Measurements from ENCODE around the gene MRM2. TPM values are rescaled to one million over a fixed set of nuclear protein-coding genes. Genes with fewer than 3 reads are reported as not detected.

MRM2 gene
- total RNA-seq, 1 donor from 2014 or later: 16.7 TPM

DNA sequence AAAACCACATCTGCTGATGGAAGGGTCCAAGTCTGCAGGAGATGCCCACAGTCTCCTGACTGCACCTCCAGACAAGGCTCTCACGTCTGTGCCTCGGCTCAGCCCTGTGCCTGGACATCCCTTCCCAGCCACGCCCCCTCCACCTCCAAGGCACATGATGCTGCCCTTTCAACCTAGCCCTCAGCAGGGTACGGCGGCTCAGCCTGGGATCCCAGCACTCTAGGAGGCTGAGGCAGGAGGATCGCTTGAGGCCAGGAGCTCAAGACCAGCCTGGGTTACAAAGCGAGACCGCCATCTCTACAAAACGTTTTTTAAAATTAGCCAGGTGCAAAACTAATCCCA lies 23.6 kb downstream of the MRM2 start:
- Histone ChIP-seq H3K27ac (ENCODE audit: low read depth, low read length) (no peak overlapping the region), H3K9ac (ENCODE audit: low read depth in 1 of 3, low read length in 3 of 3) (no peak overlapping the region), H3K4me1 (ENCODE audit: control insufficient read depth in 3 of 3, insufficient read depth in 3 of 3, low read length in 3 of 3) (peaks cover 0 to 10% (median 3%) of the 10 kb centered on the region in 3 donors), H3K36me3 (ENCODE audit: control insufficient read depth in 3 of 3, insufficient read depth in 3 of 3, low read length in 3 of 3) (peaks cover 55 to 62% (median 56%) of the 10 kb centered on the region in 3 donors), H3K9me3 (ENCODE audit: control insufficient read depth in 3 of 3, low read length in 3 of 3) (no peaks in the 10 kb centered on the region), H3K27me3 (ENCODE audit: control insufficient read depth in 3 of 3, insufficient read depth in 3 of 3, low read length in 3 of 3) (no peaks in the 10 kb centered on the region), H3K4me3 (ENCODE audit: low read length in 3 of 3) (no peak overlapping the region)

DNA sequence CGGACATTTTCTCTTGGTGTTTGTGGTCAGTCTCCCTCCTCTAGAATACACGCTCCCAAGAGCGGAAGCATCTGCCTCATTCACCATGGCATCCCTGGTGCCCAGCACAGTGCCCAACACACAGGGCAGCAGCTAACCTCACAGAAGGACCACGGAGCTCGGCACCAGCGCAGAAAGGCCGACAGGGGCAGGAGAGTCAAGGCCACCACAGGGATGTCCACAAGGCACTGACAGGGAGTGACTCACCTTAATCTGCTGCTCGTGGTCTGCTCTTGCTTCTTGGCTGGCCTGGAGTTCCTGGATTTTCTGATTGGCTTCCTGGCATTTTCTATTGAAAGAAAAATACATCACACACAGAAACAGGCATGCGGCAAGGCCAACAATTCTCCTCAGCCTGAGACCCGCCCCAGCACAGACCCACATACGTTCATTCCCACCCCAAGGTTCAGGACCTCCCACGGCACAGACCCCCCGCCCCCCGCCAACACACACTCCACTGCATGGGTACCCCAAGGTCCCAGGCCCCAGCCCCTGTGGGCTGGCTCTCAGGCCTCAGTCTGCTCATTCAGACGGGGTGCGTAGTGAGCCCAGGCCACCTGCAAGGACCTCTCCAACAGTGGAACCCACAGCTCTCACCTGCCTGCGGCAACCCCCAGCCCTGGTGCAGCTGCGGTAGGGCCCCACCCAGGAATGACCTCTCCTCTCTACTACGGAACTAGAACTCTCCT lies 24.1 kb downstream of the MRM2 start:
- Histone ChIP-seq H3K27me3 (ENCODE audit: control insufficient read depth in 3 of 3, insufficient read depth in 3 of 3, low read length in 3 of 3) (no peaks in the 10 kb centered on the region), H3K9ac (ENCODE audit: low read depth in 1 of 3, low read length in 3 of 3) (no peak overlapping the region), H3K9me3 (ENCODE audit: control insufficient read depth in 3 of 3, low read length in 3 of 3) (no peaks in the 10 kb centered on the region), H3K27ac (ENCODE audit: low read depth, low read length) (no peak overlapping the region), H3K4me3 (ENCODE audit: low read length in 3 of 3) (no peak overlapping the region), H3K4me1 (ENCODE audit: control insufficient read depth in 3 of 3, insufficient read depth in 3 of 3, low read length in 3 of 3) (peaks cover 0 to 5% (median 3%) of the 10 kb centered on the region in 3 donors), H3K36me3 (ENCODE audit: control insufficient read depth in 3 of 3, insufficient read depth in 3 of 3, low read length in 3 of 3) (peaks cover 57 to 63% (median 61%) of the 10 kb centered on the region in 3 donors)

DNA sequence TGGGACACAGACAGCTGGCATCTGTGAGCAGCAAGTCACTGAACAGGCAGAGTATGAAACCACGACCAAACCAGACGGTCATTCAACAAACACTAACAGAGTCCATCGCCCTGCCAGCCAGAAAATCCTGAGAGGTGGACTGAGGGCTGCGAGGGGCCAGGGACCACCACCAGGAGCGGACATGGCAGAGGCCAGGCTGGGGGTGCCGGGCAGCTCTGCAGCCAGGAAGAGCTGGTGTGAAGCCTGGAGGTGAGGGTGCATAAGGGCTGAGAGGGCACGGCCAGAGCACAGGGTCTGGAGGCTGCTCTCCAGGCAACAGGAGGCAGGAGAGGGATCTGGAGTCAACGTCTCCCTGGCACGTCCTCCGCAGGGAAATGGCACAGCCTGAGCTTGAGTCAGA lies 24.8 kb downstream of the MRM2 start:
- Histone ChIP-seq H3K27me3 (ENCODE audit: control insufficient read depth in 3 of 3, insufficient read depth in 3 of 3, low read length in 3 of 3) (no peaks in the 10 kb centered on the region), H3K36me3 (ENCODE audit: control insufficient read depth in 3 of 3, insufficient read depth in 3 of 3, low read length in 3 of 3) (peaks cover 59 to 65% (median 62%) of the 10 kb centered on the region in 3 donors), H3K4me3 (ENCODE audit: low read length in 3 of 3) (no peak overlapping the region), H3K9ac (ENCODE audit: low read depth in 1 of 3, low read length in 3 of 3) (no peak overlapping the region), H3K27ac (ENCODE audit: low read depth, low read length) (no peak overlapping the region), H3K4me1 (ENCODE audit: control insufficient read depth in 3 of 3, insufficient read depth in 3 of 3, low read length in 3 of 3) (peaks cover 0 to 3% (median 3%) of the 10 kb centered on the region in 3 donors), H3K9me3 (ENCODE audit: control insufficient read depth in 3 of 3, low read length in 3 of 3) (no peaks in the 10 kb centered on the region)

- Histone ChIP-seq H3K4me3 (ENCODE audit: low read length in 3 of 3) (no peak overlapping the region), H3K9me3 (ENCODE audit: control insufficient read depth in 3 of 3, low read length in 3 of 3) (no peaks in the 10 kb centered on the region), H3K36me3 (ENCODE audit: control insufficient read depth in 3 of 3, insufficient read depth in 3 of 3, low read length in 3 of 3) (peaks cover 59 to 66% (median 64%) of the 10 kb centered on the region in 3 donors), H3K27ac (ENCODE audit: low read depth, low read length) (no peak overlapping the region), H3K4me1 (ENCODE audit: control insufficient read depth in 3 of 3, insufficient read depth in 3 of 3, low read length in 3 of 3) (peaks cover 0 to 3% (median 3%) of the 10 kb centered on the region in 3 donors), H3K27me3 (ENCODE audit: control insufficient read depth in 3 of 3, insufficient read depth in 3 of 3, low read length in 3 of 3) (no peaks in the 10 kb centered on the region), H3K9ac (ENCODE audit: low read depth in 1 of 3, low read length in 3 of 3) (no peak overlapping the region)
Observed at GRCh38 chr7:2215851-2216250, 26.2 kb downstream of the MRM2 start.

- H3K4me3 ChIP-seq (ENCODE audit: low read length in 3 of 3): no peak overlapping the region
- peaks cover 57 to 59% (median 58%) of the 10 kb centered on the region in 3 donors for H3K36me3 ChIP-seq (ENCODE audit: control insufficient read depth in 3 of 3, insufficient read depth in 3 of 3, low read length in 3 of 3)
- H3K27ac ChIP-seq (ENCODE audit: low read depth, low read length): no peak overlapping the region
- H3K27me3 ChIP-seq (ENCODE audit: control insufficient read depth in 3 of 3, insufficient read depth in 3 of 3, low read length in 3 of 3): no peaks in the 10 kb centered on the region
- no peak overlapping the region for H3K9ac ChIP-seq (ENCODE audit: low read depth in 1 of 3, low read length in 3 of 3)
- H3K4me1 ChIP-seq (ENCODE audit: control insufficient read depth in 3 of 3, insufficient read depth in 3 of 3, low read length in 3 of 3): peaks cover 2 to 3% (median 3%) of the 10 kb centered on the region in 3 donors
- H3K9me3 ChIP-seq (ENCODE audit: control insufficient read depth in 3 of 3, low read length in 3 of 3): no peaks in the 10 kb centered on the region
Observed at GRCh38 chr7:2214636-2215035, 27.4 kb downstream of the MRM2 start.

DNA sequence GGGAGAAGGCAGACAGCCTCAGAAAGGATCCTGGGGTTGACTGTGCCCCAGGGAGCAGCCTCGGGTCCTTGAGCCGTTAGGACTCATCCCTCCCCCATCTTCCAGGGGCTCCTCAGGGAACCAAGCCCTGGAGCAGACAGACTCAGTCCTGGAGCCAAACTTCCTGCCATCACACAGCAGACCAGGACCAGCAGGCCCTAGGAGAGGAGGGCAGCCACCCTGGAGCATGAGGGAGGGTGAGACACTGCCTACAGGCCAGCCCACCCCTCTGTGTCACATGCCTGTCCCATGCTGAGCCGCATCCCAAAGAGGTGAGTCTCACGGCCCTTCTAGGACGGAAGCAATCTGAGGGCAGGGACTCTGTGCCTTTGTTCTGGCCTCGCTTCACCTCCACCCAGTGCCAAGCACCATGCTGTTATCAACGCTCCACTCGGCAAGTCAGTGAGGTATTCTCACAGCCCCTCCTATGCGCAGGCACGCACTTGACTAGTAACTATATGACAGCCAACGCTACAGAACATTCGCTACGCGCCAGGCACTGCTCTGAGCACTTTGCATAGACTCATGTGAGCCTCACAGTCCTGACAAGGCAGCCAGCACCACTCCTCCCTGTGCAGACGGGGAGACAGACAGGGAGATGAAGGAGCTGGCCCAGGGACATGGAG lies 28.3 kb downstream of the MRM2 start:
- no peaks in the 10 kb centered on the region for H3K9me3 ChIP-seq (ENCODE audit: control insufficient read depth in 3 of 3, low read length in 3 of 3)
- peaks cover 59 to 60% (median 59%) of the 10 kb centered on the region in 3 donors for H3K36me3 ChIP-seq (ENCODE audit: control insufficient read depth in 3 of 3, insufficient read depth in 3 of 3, low read length in 3 of 3)
- no peak overlapping the region for H3K9ac ChIP-seq (ENCODE audit: low read depth in 1 of 3, low read length in 3 of 3)
- no peaks in the 10 kb centered on the region for H3K27me3 ChIP-seq (ENCODE audit: control insufficient read depth in 3 of 3, insufficient read depth in 3 of 3, low read length in 3 of 3)
- H3K4me3 ChIP-seq (ENCODE audit: low read length in 3 of 3): no peak overlapping the region
- H3K4me1 ChIP-seq (ENCODE audit: control insufficient read depth in 3 of 3, insufficient read depth in 3 of 3, low read length in 3 of 3): peaks cover 3 to 7% (median 7%) of the 10 kb centered on the region in 3 donors
- H3K27ac ChIP-seq (ENCODE audit: low read depth, low read length): no peak overlapping the region

- no peak overlapping the region for H3K27ac ChIP-seq (ENCODE audit: low read depth, low read length)
- peaks cover 58 to 63% (median 60%) of the 10 kb centered on the region in 3 donors for H3K36me3 ChIP-seq (ENCODE audit: control insufficient read depth in 3 of 3, insufficient read depth in 3 of 3, low read length in 3 of 3)
Observed at GRCh38 chr7:2212906-2213305, 29.1 kb downstream of the MRM2 start.

GRCh38 chr7:2211926-2212325 lies 30.1 kb downstream of the MRM2 start:
- no peaks in the 10 kb centered on the region for H3K27me3 ChIP-seq (ENCODE audit: control insufficient read depth in 3 of 3, insufficient read depth in 3 of 3, low read length in 3 of 3)
- no peak overlapping the region for H3K4me3 ChIP-seq (ENCODE audit: low read length in 3 of 3)
- H3K9me3 ChIP-seq (ENCODE audit: control insufficient read depth in 3 of 3, low read length in 3 of 3): no peaks in the 10 kb centered on the region
- no peak overlapping the region for H3K27ac ChIP-seq (ENCODE audit: low read depth, low read length)
- peaks cover 3 to 7% (median 7%) of the 10 kb centered on the region in 3 donors for H3K4me1 ChIP-seq (ENCODE audit: control insufficient read depth in 3 of 3, insufficient read depth in 3 of 3, low read length in 3 of 3)
- H3K9ac ChIP-seq (ENCODE audit: low read depth in 1 of 3, low read length in 3 of 3): no peak overlapping the region
- H3K36me3 ChIP-seq (ENCODE audit: control insufficient read depth in 3 of 3, insufficient read depth in 3 of 3, low read length in 3 of 3): peaks cover 53 to 59% (median 56%) of the 10 kb centered on the region in 3 donors

More at GRCh38 chr7:2212906-2213305, 29.1 kb downstream of the MRM2 start:
- no peaks in the 10 kb centered on the region for H3K27me3 ChIP-seq (ENCODE audit: control insufficient read depth in 3 of 3, insufficient read depth in 3 of 3, low read length in 3 of 3)
- no peak overlapping the region for H3K4me3 ChIP-seq (ENCODE audit: low read length in 3 of 3)
- no peaks in the 10 kb centered on the region for H3K9me3 ChIP-seq (ENCODE audit: control insufficient read depth in 3 of 3, low read length in 3 of 3)
- H3K4me1 ChIP-seq (ENCODE audit: control insufficient read depth in 3 of 3, insufficient read depth in 3 of 3, low read length in 3 of 3): peaks cover 3 to 7% (median 7%) of the 10 kb centered on the region in 3 donors
- no peak overlapping the region for H3K9ac ChIP-seq (ENCODE audit: low read depth in 1 of 3, low read length in 3 of 3)

DNA sequence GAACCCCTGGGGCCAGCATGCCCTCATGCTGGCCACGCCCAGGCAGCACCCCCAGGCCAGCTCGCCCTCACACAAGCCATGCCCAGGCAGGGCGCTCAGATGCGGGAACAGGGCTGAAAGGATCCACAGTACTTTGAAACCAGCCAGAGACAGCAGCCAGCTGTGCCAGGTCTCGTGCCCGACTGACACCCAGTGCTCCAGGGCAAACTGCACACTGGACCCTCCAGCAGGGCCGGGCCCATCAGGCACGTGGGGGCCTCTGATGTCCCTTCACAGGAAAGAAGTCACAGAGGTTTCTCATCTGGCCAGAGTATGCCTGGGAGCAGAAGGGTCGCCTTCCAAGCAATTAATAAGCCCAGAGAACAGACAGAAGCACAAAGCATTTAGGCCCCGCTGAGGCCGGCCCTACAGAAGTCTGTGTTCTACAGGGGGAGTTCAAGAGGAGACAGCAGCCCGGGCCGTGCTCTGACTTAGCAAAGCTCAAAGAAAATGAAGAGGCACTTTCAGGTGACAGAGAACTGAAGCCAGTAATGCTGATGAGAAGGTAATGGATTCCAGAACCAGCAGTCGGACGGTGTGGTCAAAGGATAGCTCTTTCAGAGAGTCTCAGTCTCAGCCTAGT lies 30.6 kb downstream of the MRM2 start:
- Histone ChIP-seq H3K4me1 (ENCODE audit: control insufficient read depth in 3 of 3, insufficient read depth in 3 of 3, low read length in 3 of 3) (peaks cover 3 to 7% (median 7%) of the 10 kb centered on the region in 3 donors), H3K27me3 (ENCODE audit: control insufficient read depth in 3 of 3, insufficient read depth in 3 of 3, low read length in 3 of 3) (no peaks in the 10 kb centered on the region), H3K36me3 (ENCODE audit: control insufficient read depth in 3 of 3, insufficient read depth in 3 of 3, low read length in 3 of 3) (peaks cover 49 to 55% (median 51%) of the 10 kb centered on the region in 3 donors), H3K4me3 (ENCODE audit: low read length in 3 of 3) (no peak overlapping the region), H3K9ac (ENCODE audit: low read depth in 1 of 3, low read length in 3 of 3) (no peak overlapping the region), H3K27ac (ENCODE audit: low read depth, low read length) (no peak overlapping the region), H3K9me3 (ENCODE audit: control insufficient read depth in 3 of 3, low read length in 3 of 3) (no peaks in the 10 kb centered on the region)
